ENCODE results near the gene MGRN1. TPM values are rescaled to one million over a fixed set of nuclear protein-coding genes. Genes with fewer than 3 reads are reported as not detected.

MGRN1 gene
- total RNA-seq, 3 donors from 2014 or later (not counting 1 experiment from before 2014, with no cell fraction given): 102 to 106 (median 105) TPM

DNA sequence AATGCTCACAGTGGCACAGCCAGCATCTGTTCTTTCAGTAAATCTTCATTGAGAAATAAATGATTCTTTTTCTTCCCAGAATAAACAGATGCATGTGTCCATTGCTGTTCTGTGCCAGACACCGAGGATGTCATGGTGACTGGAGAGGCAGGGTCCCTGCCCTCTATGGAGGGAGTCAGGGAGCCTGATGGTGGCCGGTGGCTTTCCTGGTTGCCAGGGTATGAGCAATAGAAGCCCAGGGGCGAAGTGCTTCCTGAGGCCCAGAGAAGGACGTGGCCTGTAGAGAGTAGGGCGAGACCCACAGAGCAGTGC is 38.8 kb downstream of the MGRN1 start:
- no peaks in the 10 kb centered on the region for H3K9me3 Mint-ChIP-seq
- H3K27ac ChIP-seq (ENCODE audit: low read length): peak overlapping the region; percentile 70
- intact Hi-C loops (cut with micrococcal nuclease): no loop called here
- H3K36me3 ChIP-seq (ENCODE audit: control insufficient read depth, insufficient read depth, low read length): peaks cover 31% of the 10 kb centered on the region
- no peaks in the 10 kb centered on the region for H3K27me3 ChIP-seq (ENCODE audit: control insufficient read depth, insufficient read depth, low read length)
- H3K4me1 ChIP-seq (ENCODE audit: control insufficient read depth, insufficient read depth, low read length): peaks cover 57% of the 10 kb centered on the region
- H3K36me3 Mint-ChIP-seq: no peaks in the 10 kb centered on the region
- DNase-seq (no peak), ATAC-seq (no peak)
- no peak overlapping the region for H3K4me3 ChIP-seq (ENCODE audit: low read length)
- peak overlapping the region; percentile 77 to 85 for H3K27ac Mint-ChIP-seq
- TF ChIP-seq, protein P1, sequence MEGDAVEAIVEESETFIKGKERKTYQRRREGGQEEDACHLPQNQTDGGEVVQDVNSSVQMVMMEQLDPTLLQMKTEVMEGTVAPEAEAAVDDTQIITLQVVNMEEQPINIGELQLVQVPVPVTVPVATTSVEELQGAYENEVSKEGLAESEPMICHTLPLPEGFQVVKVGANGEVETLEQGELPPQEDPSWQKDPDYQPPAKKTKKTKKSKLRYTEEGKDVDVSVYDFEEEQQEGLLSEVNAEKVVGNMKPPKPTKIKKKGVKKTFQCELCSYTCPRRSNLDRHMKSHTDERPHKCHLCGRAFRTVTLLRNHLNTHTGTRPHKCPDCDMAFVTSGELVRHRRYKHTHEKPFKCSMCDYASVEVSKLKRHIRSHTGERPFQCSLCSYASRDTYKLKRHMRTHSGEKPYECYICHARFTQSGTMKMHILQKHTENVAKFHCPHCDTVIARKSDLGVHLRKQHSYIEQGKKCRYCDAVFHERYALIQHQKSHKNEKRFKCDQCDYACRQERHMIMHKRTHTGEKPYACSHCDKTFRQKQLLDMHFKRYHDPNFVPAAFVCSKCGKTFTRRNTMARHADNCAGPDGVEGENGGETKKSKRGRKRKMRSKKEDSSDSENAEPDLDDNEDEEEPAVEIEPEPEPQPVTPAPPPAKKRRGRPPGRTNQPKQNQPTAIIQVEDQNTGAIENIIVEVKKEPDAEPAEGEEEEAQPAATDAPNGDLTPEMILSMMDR (IDR thresholded peaks at IDR 0.05): no peak
- H3K27me3 Mint-ChIP-seq (ENCODE audit: low read depth in 2 of 2): no peaks in the 10 kb centered on the region
- H3K4me1 Mint-ChIP-seq: peaks cover 29 to 36% of the 10 kb centered on the region in 2 donors
- H3K4me3 Mint-ChIP-seq: peak overlapping the region; percentile 38
- H3K9me3 ChIP-seq (ENCODE audit: control insufficient read depth, insufficient read depth, low read length): no peaks in the 10 kb centered on the region
- WGBS (ENCODE audit: insufficient coverage): 45% methylated on average over 5 of the region's 5 CpGs

DNA sequence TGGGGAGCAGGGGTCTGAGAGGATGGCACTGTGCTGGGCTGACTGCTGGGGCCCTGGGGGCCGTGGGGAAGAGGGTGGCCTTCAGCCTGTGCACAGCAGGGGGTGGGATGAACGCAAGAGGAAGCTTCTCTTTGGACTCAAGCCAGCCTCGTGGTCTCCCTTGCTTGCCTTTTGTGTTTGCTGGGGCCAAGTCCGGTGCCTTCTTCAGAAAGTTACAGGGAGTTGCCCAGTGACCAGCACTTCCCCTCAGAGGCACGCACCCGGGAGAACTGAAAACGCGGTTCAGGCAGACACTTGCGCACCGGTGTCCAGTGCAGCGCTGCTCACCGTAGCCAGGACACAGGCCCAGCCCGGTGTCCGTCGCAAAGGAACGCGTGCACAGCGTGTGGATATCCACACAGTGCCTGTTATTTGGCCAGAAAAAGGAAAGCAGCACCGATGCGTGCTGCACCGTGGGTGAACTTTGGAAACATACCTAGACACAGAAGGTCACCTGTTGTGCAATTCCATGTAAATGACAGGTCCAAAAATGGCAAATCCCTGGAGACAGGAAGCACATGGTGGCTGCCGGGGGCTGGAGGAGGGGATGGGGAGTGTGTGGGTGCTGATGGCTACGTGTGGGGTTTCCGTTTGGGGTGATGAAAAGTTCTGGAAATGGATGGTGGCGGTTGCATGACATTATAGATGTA is 39.3 kb downstream of the MGRN1 start:
- Histone ChIP-seq H3K4me3 (ENCODE audit: low read length) (no peak overlapping the region), H3K4me1 (ENCODE audit: control insufficient read depth, insufficient read depth, low read length) (peaks cover 57% of the 10 kb centered on the region), H3K36me3 (ENCODE audit: control insufficient read depth, insufficient read depth, low read length) (peaks cover 32% of the 10 kb centered on the region), H3K27me3 (ENCODE audit: control insufficient read depth, insufficient read depth, low read length) (no peaks in the 10 kb centered on the region), H3K9me3 (ENCODE audit: control insufficient read depth, insufficient read depth, low read length) (no peaks in the 10 kb centered on the region), H3K27ac (ENCODE audit: low read length) (peak overlapping the region; percentile 70)
- intact Hi-C loops (cut with micrococcal nuclease): no loop called here
- Mint-ChIP-seq H3K4me1 (peaks cover 29 to 36% of the 10 kb centered on the region in 2 donors), H3K9me3 (no peaks in the 10 kb centered on the region), H3K36me3 (no peaks in the 10 kb centered on the region), H3K27ac (peak overlapping the region; percentile 77 to 85), H3K4me3 (peak overlapping the region; percentile 38), H3K27me3 (ENCODE audit: low read depth in 2 of 2) (no peaks in the 10 kb centered on the region)
- ATAC-seq: peak in 2 of 3 donors; percentile 11 to 40
- peak in 1 of 2 donors; percentile 48 for DNase-seq
- TF ChIP-seq, protein P1 (IDR thresholded peaks at IDR 0.05): no peak
- WGBS (ENCODE audit: insufficient coverage): 42% methylated on average over 25 of the region's 25 CpGs

DNA sequence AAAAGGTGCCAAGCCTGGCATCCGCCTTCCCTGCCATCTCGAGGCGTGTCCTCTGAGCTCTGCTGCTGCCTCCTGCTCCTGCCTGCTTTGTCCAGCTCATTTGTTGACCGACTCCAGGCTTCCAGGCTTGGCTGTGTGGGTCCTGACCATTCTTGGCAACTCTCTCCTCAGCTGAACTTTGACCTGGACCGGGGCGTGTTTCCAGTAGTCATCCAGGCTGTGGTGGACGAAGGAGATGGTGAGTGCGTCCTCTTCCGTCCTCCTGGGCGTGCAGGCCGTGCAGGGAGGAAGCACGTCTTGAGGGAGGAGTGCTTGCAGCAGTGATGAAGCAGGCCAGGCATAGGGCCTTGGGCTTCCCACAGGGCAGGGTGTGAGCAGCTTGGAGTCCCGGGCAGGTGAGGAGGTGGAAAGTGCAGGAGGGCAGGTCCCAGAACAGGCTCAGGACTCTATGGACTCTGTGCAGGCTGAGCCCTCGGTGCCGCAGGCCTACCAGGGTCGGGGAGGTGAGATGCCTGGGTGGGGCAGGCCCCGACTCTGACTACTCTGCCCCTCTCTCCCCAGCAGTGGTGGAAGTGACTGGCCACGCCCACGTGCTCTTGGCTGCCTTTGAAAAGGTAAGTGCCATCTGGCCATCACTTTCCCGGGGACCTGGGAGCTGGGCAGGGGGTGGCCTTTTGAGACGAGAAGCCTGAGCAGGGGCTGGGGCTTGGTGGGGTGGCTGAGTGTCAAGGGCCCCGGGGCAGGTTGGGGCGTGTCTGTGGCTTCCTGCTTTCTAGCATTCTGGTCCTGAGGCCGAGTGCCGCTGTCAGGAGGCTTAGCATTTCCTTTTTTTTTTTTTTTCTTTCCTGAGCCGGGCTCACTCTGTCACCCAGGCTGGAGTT is 40.2 kb downstream of the MGRN1 start:
- peak; percentile 36 to 78 for DNase-seq
- no peaks in the 10 kb centered on the region for H3K27me3 Mint-ChIP-seq (ENCODE audit: low read depth in 2 of 2)

More for the DNA sequence above, 40.2 kb downstream of the MGRN1 start:
- TF ChIP-seq, protein P1 (IDR thresholded peaks at IDR 0.05): no peak
- Mint-ChIP-seq H3K36me3 (no peaks in the 10 kb centered on the region), H3K4me1 (peaks cover 24 to 31% of the 10 kb centered on the region in 2 donors), H3K27ac (peak overlapping the region; percentile 22 to 85), H3K4me3 (peak overlapping the region; percentile 45), H3K9me3 (no peaks in the 10 kb centered on the region)
- Histone ChIP-seq H3K4me1 (ENCODE audit: control insufficient read depth, insufficient read depth, low read length) (peaks cover 49% of the 10 kb centered on the region), H3K4me3 (ENCODE audit: low read length) (no peak overlapping the region), H3K36me3 (ENCODE audit: control insufficient read depth, insufficient read depth, low read length) (peaks cover 37% of the 10 kb centered on the region), H3K9me3 (ENCODE audit: control insufficient read depth, insufficient read depth, low read length) (no peaks in the 10 kb centered on the region), H3K27ac (ENCODE audit: low read length) (peak overlapping the region; percentile 70), H3K27me3 (ENCODE audit: control insufficient read depth, insufficient read depth, low read length) (no peaks in the 10 kb centered on the region)
- intact Hi-C loops (cut with micrococcal nuclease): no loop called here
- WGBS (ENCODE audit: insufficient coverage): 34% methylated on average over 26 of the region's 26 CpGs
- peak; percentile 44 to 52 (median 48) for ATAC-seq
